GM19372 (cell line): ENCODE results near the gene LMBRD2.
"Not testable (repeated sequence)": the region's sequence is repeated elsewhere in the genome, so short reads cannot be mapped to it uniquely, and the experiment has no call there.

Experiments used
- ATAC-seq: cut with Tn5 transposase; IDR thresholded peaks from one replicate; pipeline ENCODE4 v1.9.1; 2021; ENCODE audit warnings: mild to moderate bottlenecking, low read depth, moderate library complexity; ENCODE audit not compliant: unreplicated experiment

Gene LMBRD2

GRCh38 chr5:36162810-36163486, 11.3 kb upstream of the LMBRD2 start:
- no peak for ATAC-seq

GRCh38 chr5:36161361-36161760, 9.7 kb upstream of the LMBRD2 start:
- no peak for ATAC-seq

GRCh38 chr5:36160617-36161016, 8.9 kb upstream of the LMBRD2 start:
- ATAC-seq, result no peak

- no peak for ATAC-seq
Measured at GRCh38 chr5:36158144-36158543, 6.5 kb upstream of the LMBRD2 start.

GRCh38 chr5:36156619-36157018, 4.9 kb upstream of the LMBRD2 start:
- no peak for ATAC-seq

- no peak for ATAC-seq
Measured at GRCh38 chr5:36156121-36156601, 4.5 kb upstream of the LMBRD2 start.

GRCh38 chr5:36155291-36155690, 3.6 kb upstream of the LMBRD2 start:
- ATAC-seq, result no peak

GRCh38 chr5:36153726-36154125, 2.0 kb upstream of the LMBRD2 start:
- no peak for ATAC-seq

GRCh38 chr5:36153298-36153677, 1.6 kb upstream of the LMBRD2 start:
- ATAC-seq, result no peak

- ATAC-seq, result no peak
Measured at GRCh38 chr5:36152324-36153297, 924 bp upstream of the LMBRD2 start.

- ATAC-seq, result no peak
Measured at GRCh38 chr5:36150676-36151433, 832 bp downstream of the LMBRD2 start.

- ATAC-seq, result no peak
Measured at GRCh38 chr5:36147681-36148080, 4.0 kb downstream of the LMBRD2 start.

GRCh38 chr5:36146390-36146789, 5.3 kb downstream of the LMBRD2 start:
- no peak for ATAC-seq

- no peak for ATAC-seq
Measured at GRCh38 chr5:36145311-36145710, 6.4 kb downstream of the LMBRD2 start.

GRCh38 chr5:36138900-36139683, 12.6 kb downstream of the LMBRD2 start:
- no peak for ATAC-seq

- ATAC-seq, result no peak
Measured at GRCh38 chr5:36136581-36136980, 15.1 kb downstream of the LMBRD2 start.

GRCh38 chr5:36135988-36136387, 15.7 kb downstream of the LMBRD2 start:
- ATAC-seq, result no peak

- ATAC-seq, result not testable (repeated sequence)
Measured at GRCh38 chr5:36133009-36133408, 18.7 kb downstream of the LMBRD2 start.

- not testable (repeated sequence) for ATAC-seq
Measured at GRCh38 chr5:36129666-36130065, 22.0 kb downstream of the LMBRD2 start.

- ATAC-seq, result no peak
Measured at GRCh38 chr5:36128795-36129194, 22.9 kb downstream of the LMBRD2 start.
